SU-DHL-6 (cell line): ENCODE measurements around the gene AADAT.

Experiments used
- H2AFZ ChIP-seq: fragments of 200-600 bp; sonication (generic); 2 replicates; pipeline ENCODE4 v1.6.1; 2014; ENCODE audit warnings: low read depth, mild to moderate bottlenecking, moderate library complexity, mixed read lengths, antibody characterized with exemption, low read length; ENCODE audit not compliant: severe bottlenecking
- H3F3A ChIP-seq: fragments of 200-600 bp; shearing (Covaris generic); 2 replicates; pipeline ENCODE4 v1.6.0; 2016; ENCODE audit warnings: antibody characterized with exemption, mild to moderate bottlenecking; ENCODE audit not compliant: insufficient read depth
- H3K27ac ChIP-seq: fragments of 200-600 bp; sonication (generic); 2 replicates; pipeline ENCODE4 v1.5.1; 2016; ENCODE audit warnings: low read depth, mild to moderate bottlenecking, low read length, moderate library complexity, mixed read lengths
- H3K27me3 ChIP-seq: fragments of 200-600 bp; sonication (generic), shearing (Covaris generic); 2 replicates; pipeline ENCODE4 v1.6.0; 2014; ENCODE audit warnings: mild to moderate bottlenecking, low read length
- H3K36me3 ChIP-seq: fragments of 200-600 bp; sonication (generic); 2 replicates; pipeline ENCODE4 v1.6.1; 2014; ENCODE audit warnings: mild to moderate bottlenecking, low read length, mixed read lengths
- H3K4me2 ChIP-seq: fragments of 300-600, 200-600 bp; shearing (Covaris generic), sonication (generic); 2 replicates; pipeline ENCODE4 v1.6.0; 2014; ENCODE audit warnings: low read length, low read depth, mild to moderate bottlenecking; ENCODE audit not compliant: poor library complexity, severe bottlenecking
- H3K4me3 ChIP-seq: fragments of 200-600 bp; sonication (generic); 2 replicates; pipeline ENCODE4 v1.5.1; 2014; ENCODE audit warnings: antibody characterized with exemption, low read length, mild to moderate bottlenecking, mixed read lengths; ENCODE audit not compliant: insufficient read depth, poor library complexity, severe bottlenecking
- H3K79me2 ChIP-seq: fragments of 200-600 bp; sonication (generic); 2 replicates; pipeline ENCODE4 v1.6.1; 2014; ENCODE audit warnings: mild to moderate bottlenecking, low read length, moderate library complexity; ENCODE audit not compliant: insufficient read depth
- H3K9ac ChIP-seq: fragments of 200-600 bp; sonication (generic); 2 replicates; pipeline ENCODE4 v1.7.0; 2014; ENCODE audit warnings: mild to moderate bottlenecking, low read length
- H3K9me2 ChIP-seq: fragments of 200-600 bp; sonication (generic); replicated peaks from 2 replicates; pipeline ENCODE4 v1.6.1; 2014; ENCODE audit warnings: low read length; ENCODE audit not compliant: insufficient read depth
- H3K9me3 ChIP-seq: fragments of 200-600 bp; sonication (generic); 2 replicates; pipeline ENCODE4 v1.6.1; 2014; ENCODE audit warnings: low read length, mixed read lengths; ENCODE audit not compliant: insufficient read depth
- H4K20me1 ChIP-seq: fragments of 200-600 bp; sonication (generic); 2 replicates; pipeline ENCODE4 v1.6.1; 2014; ENCODE audit warnings: low read depth, mild to moderate bottlenecking, antibody characterized with exemption, low read length, moderate library complexity, mixed read lengths
- CTCF ChIP-seq: fragments of 200-600 bp; sonication (generic); IDR thresholded peaks from one replicate; pipeline ENCODE4 v1.5.1; 2017; ENCODE audit warnings: antibody characterized with exemption, mild to moderate bottlenecking, low read length, moderate library complexity; ENCODE audit not compliant: insufficient read depth, poor library complexity, severe bottlenecking
- EZH2phosphoT487 ChIP-seq: fragments of 200-600 bp; sonication (generic), shearing (Covaris generic); conservative IDR thresholded peaks from 2 replicates; pipeline ENCODE4 v1.6.1; 2018; ENCODE audit warnings: mild to moderate bottlenecking, antibody characterized with exemption, low read length, moderate library complexity, mixed read lengths

AADAT gene

GRCh38 chr4:170137466-170137865 lies 47.7 kb upstream of the AADAT start:
- Histone ChIP-seq H3K27me3 (no peaks in the 10 kb centered on the region), H3K4me3 (no peak overlapping the region), H3K79me2 (no peaks in the 10 kb centered on the region), H3K36me3 (no peaks in the 10 kb centered on the region), H2AFZ (no peak overlapping the region), H4K20me1 (no peaks in the 10 kb centered on the region), H3K27ac (no peak overlapping the region), H3K9me2 (no peaks in the 10 kb centered on the region), H3K4me2 (no peak overlapping the region), H3F3A (no peaks in the 10 kb centered on the region), H3K9me3 (no peaks in the 10 kb centered on the region), H3K9ac (no peak overlapping the region)
- TF ChIP-seq CTCF = no peak
- no peak for TF ChIP-seq EZH2phosphoT487

GRCh38 chr4:170134821-170135220 lies 45.1 kb upstream of the AADAT start:
- Histone ChIP-seq H3K4me3 (no peak overlapping the region), H3K4me2 (no peak overlapping the region), H3K9ac (no peak overlapping the region), H3K36me3 (no peaks in the 10 kb centered on the region), H3K9me3 (no peaks in the 10 kb centered on the region), H3K27ac (no peak overlapping the region), H4K20me1 (no peaks in the 10 kb centered on the region), H2AFZ (no peak overlapping the region), H3K27me3 (no peaks in the 10 kb centered on the region), H3K9me2 (no peaks in the 10 kb centered on the region), H3K79me2 (no peaks in the 10 kb centered on the region), H3F3A (no peaks in the 10 kb centered on the region)
- TF ChIP-seq CTCF = no peak
- no peak for TF ChIP-seq EZH2phosphoT487

- H3K4me2 ChIP-seq = no peak overlapping the region
Observed at GRCh38 chr4:170128219-170128804, 38.6 kb upstream of the AADAT start.

More at GRCh38 chr4:170128219-170128804, 38.6 kb upstream of the AADAT start:
- H3K9ac ChIP-seq = no peak overlapping the region
- H3K27ac ChIP-seq = no peak overlapping the region
- TF ChIP-seq EZH2phosphoT487 (no peak), CTCF (no peak)
- H4K20me1 ChIP-seq = no peaks in the 10 kb centered on the region
- no peaks in the 10 kb centered on the region for H3F3A ChIP-seq
- no peaks in the 10 kb centered on the region for H3K36me3 ChIP-seq
- H3K79me2 ChIP-seq = no peaks in the 10 kb centered on the region
- H2AFZ ChIP-seq = no peak overlapping the region
- H3K9me3 ChIP-seq = no peaks in the 10 kb centered on the region
- H3K9me2 ChIP-seq = no peaks in the 10 kb centered on the region
- H3K27me3 ChIP-seq = no peaks in the 10 kb centered on the region
- no peak overlapping the region for H3K4me3 ChIP-seq
